Stimulated activated CD8-positive, alpha-beta memory T cell treated with anti-CD3 and anti-CD28 coated beads, Interleukin-2, amount 100 ng/mL, for 1 hour (primary cell): ENCODE results near the gene REG1B.

Experiments used
- DNase-seq, 2 donors: peaks; one replicate each; pipeline ENCODE4 v3.0.0-alpha.2; 2020; ENCODE audit warnings: low read depth in 2 of 2

REG1B gene

GRCh38 chr2:79087785-79088364 lies at the start of gene REG1B:
Gene REG1B, minus strand, starts transcription at chr2:79087993. Its CDS starts 381 bp downstream, at chr2:79087612.
- DNase-seq: no peak

GRCh38 chr2:79131687-79132086 lies 43.9 kb upstream of the REG1B start:
- DNase-seq: no peak

GRCh38 chr2:79129804-79130203 lies 42.0 kb upstream of the REG1B start:
- no peak for DNase-seq

- no peak for DNase-seq
These were observed 41.5 kb upstream of the REG1B start for GRCh38 chr2:79129260-79129659.

GRCh38 chr2:79128406-79128805 lies 40.6 kb upstream of the REG1B start:
- DNase-seq: no peak

GRCh38 chr2:79125721-79125985 lies 37.9 kb upstream of the REG1B start:
- DNase-seq: no peak

GRCh38 chr2:79124907-79125720 lies 37.3 kb upstream of the REG1B start:
- no peak for DNase-seq

- no peak for DNase-seq
These were observed 34.9 kb upstream of the REG1B start for GRCh38 chr2:79122676-79123075.

GRCh38 chr2:79120194-79120713 lies 32.5 kb upstream of the REG1B start, which contains the start of gene REG1A:
Gene REG1A, plus strand, starts transcription at chr2:79120488. Its CDS starts 374 bp downstream, at chr2:79120862.
- no peak for DNase-seq

GRCh38 chr2:79116997-79117928 lies 29.5 kb upstream of the REG1B start:
- DNase-seq: no peak

- DNase-seq: no peak
These were observed 27.2 kb upstream of the REG1B start for GRCh38 chr2:79114797-79115494.

- DNase-seq: no peak
These were observed 24.5 kb upstream of the REG1B start for GRCh38 chr2:79112269-79112668.

- no peak for DNase-seq
These were observed 17.5 kb upstream of the REG1B start for GRCh38 chr2:79105259-79105658.

GRCh38 chr2:79103214-79103613 lies 15.4 kb upstream of the REG1B start:
- DNase-seq: no peak

- DNase-seq: no peak
These were observed 13.2 kb upstream of the REG1B start for GRCh38 chr2:79101024-79101423.

GRCh38 chr2:79100285-79100684 lies 12.5 kb upstream of the REG1B start:
- DNase-seq: no peak

GRCh38 chr2:79099140-79099686 lies 11.4 kb upstream of the REG1B start:
- no peak for DNase-seq

- no peak for DNase-seq
These were observed 10.1 kb upstream of the REG1B start for GRCh38 chr2:79097843-79098242.

- DNase-seq: no peak
These were observed 2.9 kb upstream of the REG1B start for GRCh38 chr2:79090693-79091092.

GRCh38 chr2:79086255-79086654 lies 1.5 kb downstream of the REG1B start:
- no peak for DNase-seq

- no peak for DNase-seq
These were observed 2.4 kb downstream of the REG1B start for GRCh38 chr2:79085382-79085781.
